Measurements from ENCODE around the gene MPHOSPH8.

The MPHOSPH8 gene

GRCh38 chr13:19591864-19592263 lies 41.6 kb upstream of the MPHOSPH8 start:
- H3K4me3 ChIP-seq (ENCODE audit: low read depth, low read length): no peak overlapping the region
- no peak for DNase-seq (ENCODE audit: low read depth)
- no peak for TF ChIP-seq CTCF (IDR thresholded peaks at IDR 0.05; ENCODE audit: insufficient read depth, low read depth, low read length, missing control alignments)

- no peak for TF ChIP-seq CTCF (IDR thresholded peaks at IDR 0.05; ENCODE audit: insufficient read depth, low read depth, low read length, missing control alignments)
- no peak for DNase-seq (ENCODE audit: low read depth)
- H3K4me3 ChIP-seq (ENCODE audit: low read depth, low read length): no peak overlapping the region
Measured at GRCh38 chr13:19592657-19593180, 40.7 kb upstream of the MPHOSPH8 start.

GRCh38 chr13:19596086-19596485 lies 37.4 kb upstream of the MPHOSPH8 start:
- H3K4me3 ChIP-seq (ENCODE audit: low read depth, low read length): no peak overlapping the region
- TF ChIP-seq CTCF (IDR thresholded peaks at IDR 0.05; ENCODE audit: insufficient read depth, low read depth, low read length, missing control alignments): no peak
- no peak for DNase-seq (ENCODE audit: low read depth)

- no peak for TF ChIP-seq CTCF (IDR thresholded peaks at IDR 0.05; ENCODE audit: insufficient read depth, low read depth, low read length, missing control alignments)
- DNase-seq (ENCODE audit: low read depth): no peak
- H3K4me3 ChIP-seq (ENCODE audit: low read depth, low read length): no peak overlapping the region
Measured at GRCh38 chr13:19596960-19597361, 36.5 kb upstream of the MPHOSPH8 start.

- H3K4me3 ChIP-seq (ENCODE audit: low read depth, low read length): no peak overlapping the region
- no peak for DNase-seq (ENCODE audit: low read depth)
- no peak for TF ChIP-seq CTCF (IDR thresholded peaks at IDR 0.05; ENCODE audit: insufficient read depth, low read depth, low read length, missing control alignments)
Measured at GRCh38 chr13:19597523-19597922, 35.9 kb upstream of the MPHOSPH8 start.

GRCh38 chr13:19601749-19602725 lies 31.4 kb upstream of the MPHOSPH8 start:
- TF ChIP-seq CTCF (IDR thresholded peaks at IDR 0.05; ENCODE audit: insufficient read depth, low read depth, low read length, missing control alignments): peak; percentile 36

More at GRCh38 chr13:19601749-19602725, 31.4 kb upstream of the MPHOSPH8 start:
- DNase-seq (ENCODE audit: low read depth): peak; percentile 87
- peak overlapping the region; percentile 87 for H3K4me3 ChIP-seq (ENCODE audit: low read depth, low read length)

Measured in GM12865 (cell line).